Esophagus squamous epithelium (tissue), 4 donors: ENCODE measurements around the gene GNB5.

ENCODE experiments used
- POLR2A ChIP-seq, 4 donors: fragments of 450-650 bp; IDR thresholded peaks; one replicate each; pipeline ENCODE4 v1.6.1; 2017; ENCODE audit warnings: antibody characterized with exemption in 4 of 4, mild to moderate bottlenecking in 4 of 4, moderate library complexity in 3 of 4
- TF ChIP-seq, protein P1 (sequence below), 6 experiments: fragments of 450-650 bp in 4 of 6; fragments of 200-600 bp in 2 of 6; sonication (generic) in 2 of 6; IDR thresholded peaks; one replicate each; pipeline ENCODE4 v1.5.1; 2016 to 2019; ENCODE audit warnings: antibody characterized with exemption in 6 of 6, mild to moderate bottlenecking in 4 of 6, moderate library complexity in 4 of 6

DNA sequence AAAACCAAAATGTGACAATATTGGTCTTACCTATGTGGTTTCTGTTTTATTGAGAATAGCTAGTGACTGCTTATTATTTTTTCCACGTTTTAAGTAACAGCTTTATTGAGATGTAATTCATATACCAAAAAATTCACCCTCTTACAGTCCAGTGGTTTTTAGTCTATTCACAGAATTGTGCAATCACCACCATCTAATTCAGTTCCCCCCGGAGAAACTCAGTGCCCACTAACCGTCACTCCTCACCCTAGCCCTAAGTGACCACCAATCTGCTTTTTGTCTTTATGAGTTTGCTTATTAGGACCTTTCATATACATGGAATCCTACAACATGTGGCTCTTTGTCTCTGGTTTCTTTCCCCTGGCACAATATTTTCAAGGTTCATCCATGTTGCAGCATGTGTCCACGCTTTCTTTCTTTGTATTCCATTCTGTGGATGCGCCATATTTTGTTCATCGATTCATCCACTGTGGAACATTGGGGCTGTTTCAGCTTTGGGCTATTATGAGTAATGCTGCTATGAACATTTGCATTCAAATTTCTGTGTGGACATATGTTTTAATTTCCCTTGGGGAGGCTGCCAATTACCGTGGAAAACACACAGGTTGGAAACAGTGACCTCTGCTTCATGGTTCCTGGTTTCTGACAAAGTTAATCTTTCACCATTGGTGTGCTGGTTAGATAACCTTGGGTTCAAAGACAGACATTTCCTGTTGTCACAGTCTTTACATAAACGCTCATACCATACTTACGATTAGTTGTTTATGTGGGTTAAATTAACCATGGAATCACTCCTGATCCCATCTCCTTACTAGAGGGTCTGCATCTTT lies 75.4 kb downstream of the GNB5 start:
- TF ChIP-seq, protein P1, sequence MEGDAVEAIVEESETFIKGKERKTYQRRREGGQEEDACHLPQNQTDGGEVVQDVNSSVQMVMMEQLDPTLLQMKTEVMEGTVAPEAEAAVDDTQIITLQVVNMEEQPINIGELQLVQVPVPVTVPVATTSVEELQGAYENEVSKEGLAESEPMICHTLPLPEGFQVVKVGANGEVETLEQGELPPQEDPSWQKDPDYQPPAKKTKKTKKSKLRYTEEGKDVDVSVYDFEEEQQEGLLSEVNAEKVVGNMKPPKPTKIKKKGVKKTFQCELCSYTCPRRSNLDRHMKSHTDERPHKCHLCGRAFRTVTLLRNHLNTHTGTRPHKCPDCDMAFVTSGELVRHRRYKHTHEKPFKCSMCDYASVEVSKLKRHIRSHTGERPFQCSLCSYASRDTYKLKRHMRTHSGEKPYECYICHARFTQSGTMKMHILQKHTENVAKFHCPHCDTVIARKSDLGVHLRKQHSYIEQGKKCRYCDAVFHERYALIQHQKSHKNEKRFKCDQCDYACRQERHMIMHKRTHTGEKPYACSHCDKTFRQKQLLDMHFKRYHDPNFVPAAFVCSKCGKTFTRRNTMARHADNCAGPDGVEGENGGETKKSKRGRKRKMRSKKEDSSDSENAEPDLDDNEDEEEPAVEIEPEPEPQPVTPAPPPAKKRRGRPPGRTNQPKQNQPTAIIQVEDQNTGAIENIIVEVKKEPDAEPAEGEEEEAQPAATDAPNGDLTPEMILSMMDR (IDR thresholded peaks at IDR 0.05) = no peak
- no peak for TF ChIP-seq POLR2A (IDR thresholded peaks at IDR 0.05)
